ENCODE results near the gene TMBIM1. TPM values are rescaled to one million over a fixed set of nuclear protein-coding genes. Genes with fewer than 3 reads are reported as not detected.
A peak's percentile ranks its signal among the peaks of the same experiment; 100 is the strongest.

TMBIM1 gene
- total and polyA plus RNA-seq, 8 donors: 63.5 to 308 (median 70.9) TPM

DNA sequence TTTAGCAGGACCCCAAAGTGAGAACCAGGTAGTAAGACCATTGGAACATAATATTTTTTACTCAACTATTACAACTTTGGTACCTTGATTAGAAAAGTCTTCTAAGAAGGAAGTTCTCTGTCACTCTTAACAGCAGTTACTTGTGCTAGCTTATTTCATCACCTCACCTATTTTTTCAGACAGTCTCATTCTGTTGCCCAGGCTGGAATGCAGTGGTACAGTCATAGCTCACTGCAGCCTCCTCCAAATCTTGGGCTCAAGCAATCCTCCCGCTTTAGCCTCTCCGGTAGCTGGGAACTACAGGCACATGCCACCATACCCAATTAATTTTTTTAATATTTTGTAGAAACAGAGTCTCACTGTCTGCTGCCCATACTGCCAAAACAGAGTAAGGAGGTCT, 57.3 kb downstream of the TMBIM1 start:
- intact Hi-C loops (cut with DNase I): no loop called here
- TF ChIP-seq, protein P1, sequence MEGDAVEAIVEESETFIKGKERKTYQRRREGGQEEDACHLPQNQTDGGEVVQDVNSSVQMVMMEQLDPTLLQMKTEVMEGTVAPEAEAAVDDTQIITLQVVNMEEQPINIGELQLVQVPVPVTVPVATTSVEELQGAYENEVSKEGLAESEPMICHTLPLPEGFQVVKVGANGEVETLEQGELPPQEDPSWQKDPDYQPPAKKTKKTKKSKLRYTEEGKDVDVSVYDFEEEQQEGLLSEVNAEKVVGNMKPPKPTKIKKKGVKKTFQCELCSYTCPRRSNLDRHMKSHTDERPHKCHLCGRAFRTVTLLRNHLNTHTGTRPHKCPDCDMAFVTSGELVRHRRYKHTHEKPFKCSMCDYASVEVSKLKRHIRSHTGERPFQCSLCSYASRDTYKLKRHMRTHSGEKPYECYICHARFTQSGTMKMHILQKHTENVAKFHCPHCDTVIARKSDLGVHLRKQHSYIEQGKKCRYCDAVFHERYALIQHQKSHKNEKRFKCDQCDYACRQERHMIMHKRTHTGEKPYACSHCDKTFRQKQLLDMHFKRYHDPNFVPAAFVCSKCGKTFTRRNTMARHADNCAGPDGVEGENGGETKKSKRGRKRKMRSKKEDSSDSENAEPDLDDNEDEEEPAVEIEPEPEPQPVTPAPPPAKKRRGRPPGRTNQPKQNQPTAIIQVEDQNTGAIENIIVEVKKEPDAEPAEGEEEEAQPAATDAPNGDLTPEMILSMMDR (IDR thresholded peaks at IDR 0.05): no peak
- peaks cover 11 to 37% of the 10 kb centered on the region in 2 donors for H3K4me1 ChIP-seq
- H3K27ac ChIP-seq: peak overlapping the region in 1 of 2 donors; percentile 51
- H3K36me3 ChIP-seq: peaks cover 0 to 100% of the 10 kb centered on the region in 2 donors
- no peak overlapping the region for H3K4me3 ChIP-seq
- no peaks in the 10 kb centered on the region for H3K27me3 ChIP-seq
- DNase-seq (no peak), ATAC-seq (peak; percentile 77)
- no peaks in the 10 kb centered on the region for H3K9me3 ChIP-seq

DNA sequence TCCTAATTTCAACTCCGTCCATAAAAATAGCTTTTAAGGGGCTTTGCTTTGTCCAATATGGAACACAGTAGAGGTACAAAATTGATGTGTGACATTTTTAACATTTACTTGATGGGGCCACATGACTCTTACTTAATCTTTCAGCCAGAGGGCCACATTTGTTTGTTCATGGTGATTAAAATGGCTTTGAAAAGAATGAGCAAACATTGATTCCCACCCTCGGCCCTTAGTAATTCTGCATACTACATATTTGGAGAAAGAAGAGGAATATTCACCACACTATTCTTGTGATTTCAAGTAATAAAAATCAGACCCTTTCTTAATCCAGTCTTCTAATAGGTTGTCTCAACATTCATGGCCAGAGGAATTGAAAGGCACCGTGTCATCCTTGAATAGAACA, 57.8 kb downstream of the TMBIM1 start:
- Histone ChIP-seq H3K27ac (peak overlapping the region in 1 of 2 donors; percentile 51), H3K4me1 (peaks cover 16 to 41% of the 10 kb centered on the region in 2 donors), H3K36me3 (peaks cover 0 to 100% of the 10 kb centered on the region in 2 donors), H3K27me3 (no peaks in the 10 kb centered on the region), H3K9me3 (no peaks in the 10 kb centered on the region), H3K4me3 (no peak overlapping the region)
- DNase-seq (no peak), ATAC-seq (peak; percentile 68)
- TF ChIP-seq, protein P1 (IDR thresholded peaks at IDR 0.05): no peak
- intact Hi-C loops (cut with DNase I): no loop called here

DNA sequence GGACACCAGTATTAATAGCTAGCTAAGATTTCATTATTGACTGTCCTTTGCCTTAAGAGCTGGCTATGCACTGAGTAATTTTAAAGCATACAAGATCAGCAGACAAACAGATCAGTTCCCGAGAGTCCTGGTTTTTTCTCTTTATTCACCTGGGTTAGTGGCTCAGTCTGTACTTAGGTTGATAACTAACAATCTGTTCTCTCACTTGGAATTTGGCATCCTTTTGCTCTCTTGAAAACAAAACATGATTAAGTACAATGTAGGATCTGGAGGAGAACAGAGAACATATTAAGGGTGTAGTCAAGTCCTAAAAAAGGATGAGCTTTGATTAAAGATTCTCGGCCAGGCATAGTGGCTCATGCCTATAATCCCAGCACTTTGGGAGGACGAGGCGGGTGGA, 58.8 kb downstream of the TMBIM1 start:
- Histone ChIP-seq H3K27me3 (no peaks in the 10 kb centered on the region), H3K9me3 (no peaks in the 10 kb centered on the region), H3K4me1 (peaks cover 23 to 51% of the 10 kb centered on the region in 2 donors), H3K4me3 (no peak overlapping the region), H3K27ac (peak overlapping the region in 1 of 2 donors; percentile 15), H3K36me3 (peaks cover 0 to 97% of the 10 kb centered on the region in 2 donors)
- ATAC-seq (no peak), DNase-seq (no peak)
- intact Hi-C loops (cut with DNase I): no loop called here
- TF ChIP-seq, protein P1 (IDR thresholded peaks at IDR 0.05): no peak

DNA sequence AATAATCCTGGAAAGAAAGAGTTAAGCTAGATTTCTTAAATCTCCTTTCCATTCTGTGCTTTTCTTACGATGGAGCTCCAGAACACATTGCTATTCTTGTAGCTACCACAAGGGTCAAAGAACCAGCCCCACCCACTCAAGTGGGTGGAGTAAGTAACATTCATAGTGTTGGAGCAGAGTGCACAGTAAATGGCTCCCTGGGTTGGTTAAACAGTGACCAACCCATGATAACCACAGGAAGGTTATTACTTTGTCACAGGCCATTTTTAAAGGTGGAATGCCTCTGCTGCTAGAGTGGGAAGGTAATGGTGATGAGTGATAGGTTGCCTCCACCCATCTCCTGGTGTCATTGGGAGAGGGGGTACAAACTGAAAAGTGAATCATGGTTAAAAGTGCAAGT, 61.4 kb downstream of the TMBIM1 start:
- peak overlapping the region; percentile 68 to 84 for H3K27ac ChIP-seq
- peak; percentile 23 for ATAC-seq
- no peaks in the 10 kb centered on the region for H3K27me3 ChIP-seq
- peaks cover 27 to 78% of the 10 kb centered on the region in 2 donors for H3K4me1 ChIP-seq
- no peak overlapping the region for H3K4me3 ChIP-seq
- DNase-seq: no peak
- TF ChIP-seq, protein P1 (IDR thresholded peaks at IDR 0.05): peak; percentile 19 to 32
- intact Hi-C loops (cut with DNase I): no loop called here
- H3K36me3 ChIP-seq: peaks cover 0 to 97% of the 10 kb centered on the region in 2 donors
- H3K9me3 ChIP-seq: no peaks in the 10 kb centered on the region

DNA sequence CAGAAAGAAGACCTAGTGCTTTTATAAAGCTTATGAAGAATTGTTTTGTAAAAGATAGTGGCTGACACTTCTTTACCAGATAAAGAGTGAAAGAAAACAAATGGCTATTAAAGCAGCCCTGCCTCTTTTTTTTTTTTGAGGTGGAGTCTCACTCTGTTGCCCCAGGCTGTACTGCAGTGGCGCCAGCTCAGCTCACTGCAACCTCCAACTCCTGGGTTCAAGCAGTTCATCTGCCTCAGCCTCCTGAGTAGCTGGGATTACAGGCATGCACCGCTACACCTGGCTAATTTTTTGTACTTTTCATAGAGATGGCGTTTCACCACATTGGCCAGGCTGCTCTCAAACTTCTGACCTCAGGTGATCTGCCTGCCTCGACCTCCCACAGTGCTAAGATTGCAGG, 62.5 kb downstream of the TMBIM1 start:
- Histone ChIP-seq H3K27ac (peak overlapping the region; percentile 68 to 84), H3K36me3 (peaks cover 0 to 97% of the 10 kb centered on the region in 2 donors), H3K4me1 (peaks cover 27 to 83% of the 10 kb centered on the region in 2 donors), H3K9me3 (no peaks in the 10 kb centered on the region), H3K27me3 (no peaks in the 10 kb centered on the region), H3K4me3 (peak overlapping the region in 1 of 2 donors; percentile 1)
- intact Hi-C loops (cut with DNase I): no loop called here
- ATAC-seq: peak; percentile 11
- TF ChIP-seq, protein P1 (IDR thresholded peaks at IDR 0.05): no peak
- DNase-seq: no peak
